Neural cell (in vitro differentiated cells): ENCODE measurements around the gene CHP2. TPM values are rescaled to one million over a fixed set of nuclear protein-coding genes. Genes with fewer than 3 reads are reported as not detected.

Experiments used
- H2AFZ ChIP-seq: fragments of 200-600, 300-800 bp; sonication (generic), shearing (Covaris generic); 2 replicates; pipeline ENCODE4 v1.6.0; 2014; ENCODE audit warnings: low read depth, mild to moderate bottlenecking, antibody characterized with exemption, low read length, moderate library complexity
- H3F3A ChIP-seq: fragments of 200-600 bp; shearing (Covaris generic); 2 replicates; pipeline ENCODE4 v1.6.1; 2016; ENCODE audit warnings: mild to moderate bottlenecking, moderate library complexity, mixed read lengths, antibody characterized with exemption, low read length; ENCODE audit not compliant: insufficient read depth, poor library complexity, severe bottlenecking
- H3K27ac ChIP-seq: fragments of 200-600, 300-800 bp; sonication (generic), shearing (Covaris generic); 2 replicates; pipeline ENCODE4 v1.5.1; 2014; ENCODE audit warnings: mild to moderate bottlenecking, low read length, moderate library complexity
- H3K27me3 ChIP-seq: fragments of 300-800, 200-600 bp; sonication (generic), shearing (Covaris generic); 2 replicates; pipeline ENCODE4 v1.6.0; 2014; ENCODE audit warnings: mild to moderate bottlenecking, low read depth, low read length, moderate library complexity; ENCODE audit not compliant: insufficient read depth
- H3K36me3 ChIP-seq: fragments of 300-800, 200-600 bp; sonication (generic), shearing (Covaris generic); 2 replicates; pipeline ENCODE4 v1.5.1; 2014; ENCODE audit warnings: mild to moderate bottlenecking, antibody characterized with exemption, low read length, moderate library complexity; ENCODE audit not compliant: insufficient read depth
- H3K4me2 ChIP-seq: fragments of 300-800, 200-600 bp; sonication (generic), shearing (Covaris generic); 2 replicates; pipeline ENCODE4 v1.6.0; 2014; ENCODE audit warnings: mild to moderate bottlenecking, low read length
- H3K4me3 ChIP-seq: fragments of 300-800, 200-600 bp; sonication (generic), shearing (Covaris generic); 2 replicates; pipeline ENCODE4 v1.5.1; 2014; ENCODE audit warnings: mild to moderate bottlenecking, low read length, moderate library complexity
- H3K79me2 ChIP-seq: fragments of 200-600 bp; shearing (Covaris generic); replicated peaks from 2 replicates; pipeline ENCODE4 v1.6.0; 2014; ENCODE audit warnings: mild to moderate bottlenecking, low read length, moderate library complexity; ENCODE audit not compliant: insufficient read depth
- H3K9ac ChIP-seq: fragments of 300-800, 200-600 bp; sonication (generic), shearing (Covaris generic); 2 replicates; pipeline ENCODE4 v1.6.1; 2016; ENCODE audit warnings: mild to moderate bottlenecking, low read length, mixed read lengths
- H3K9me2 ChIP-seq: fragments of 200-600 bp; shearing (Covaris generic); 2 replicates; pipeline ENCODE4 v1.6.1; 2016; ENCODE audit warnings: mild to moderate bottlenecking, low read length, mixed read lengths; ENCODE audit not compliant: insufficient read depth
- H3K9me3 ChIP-seq: fragments of 200-600, 300-800 bp; sonication (generic), shearing (Covaris generic); 2 replicates; pipeline ENCODE4 v1.6.1; 2016; ENCODE audit warnings: mild to moderate bottlenecking, mixed run types, low read length, moderate library complexity, mixed read lengths
- H4K20me1 ChIP-seq: fragments of 200-600 bp; shearing (Covaris generic); 2 replicates; pipeline ENCODE4 v1.6.1; 2016; ENCODE audit warnings: mild to moderate bottlenecking, mixed run types; ENCODE audit not compliant: insufficient read depth
- CTCF ChIP-seq: fragments of 450-650 bp; IDR thresholded peaks from 2 replicates; pipeline ENCODE4 v1.5.1; 2014; ENCODE audit warnings: antibody characterized with exemption, mild to moderate bottlenecking, moderate library complexity; ENCODE audit not compliant: poor library complexity, severe bottlenecking
- EP300 ChIP-seq: fragments of 450-650 bp; conservative IDR thresholded peaks from 2 replicates; pipeline ENCODE4 v1.6.1; 2014; ENCODE audit warnings: antibody characterized with exemption, mild to moderate bottlenecking, moderate library complexity; ENCODE audit not compliant: poor library complexity, severe bottlenecking
- EZH2 ChIP-seq: fragments of 200-600, 300-800 bp; shearing (Covaris generic), sonication (generic); IDR thresholded peaks from 2 replicates; pipeline ENCODE4 v1.6.1; 2014; ENCODE audit warnings: antibody characterized with exemption, low read length, borderline replicate concordance, mild to moderate bottlenecking; ENCODE audit not compliant: insufficient read depth, poor library complexity, severe bottlenecking
- MXI1 ChIP-seq: fragments of 450-650 bp; conservative IDR thresholded peaks from 2 replicates; pipeline ENCODE4 v1.6.1; 2014; ENCODE audit warnings: antibody characterized with exemption, mild to moderate bottlenecking; ENCODE audit not compliant: poor library complexity, severe bottlenecking
- POLR2AphosphoS5 ChIP-seq: IDR thresholded peaks from 2 replicates; pipeline ENCODE4 v1.6.1; 2012
- RAD21 ChIP-seq: fragments of 450-650 bp; conservative IDR thresholded peaks from 2 replicates; pipeline ENCODE4 v1.6.1; 2014; ENCODE audit warnings: antibody characterized with exemption, mild to moderate bottlenecking, moderate library complexity
- SMC3 ChIP-seq: fragments of 450-650 bp; conservative IDR thresholded peaks from 2 replicates; pipeline ENCODE4 v1.6.1; 2014; ENCODE audit warnings: antibody characterized with exemption, mild to moderate bottlenecking, moderate library complexity; ENCODE audit not compliant: poor library complexity
- TAF1 ChIP-seq: IDR thresholded peaks from 2 replicates; pipeline ENCODE4 v1.6.1; 2012; ENCODE audit warnings: low read depth
- polyA plus RNA-seq: library from polyadenylated mRNA; depleted of rRNA; stranded (reverse); fragments of >200 nt; gene quantifications from 2 replicates; pipeline ENCODE4 v1.2.3, GENCODE V29; 2014
- TF ChIP-seq, protein P1 (sequence below): IDR thresholded peaks from 2 replicates; pipeline ENCODE4 v1.6.1; 2012; ENCODE audit warnings: borderline replicate concordance

Gene CHP2
- polyA plus RNA-seq, 1 donor from 2014 or later: not detected

DNA sequence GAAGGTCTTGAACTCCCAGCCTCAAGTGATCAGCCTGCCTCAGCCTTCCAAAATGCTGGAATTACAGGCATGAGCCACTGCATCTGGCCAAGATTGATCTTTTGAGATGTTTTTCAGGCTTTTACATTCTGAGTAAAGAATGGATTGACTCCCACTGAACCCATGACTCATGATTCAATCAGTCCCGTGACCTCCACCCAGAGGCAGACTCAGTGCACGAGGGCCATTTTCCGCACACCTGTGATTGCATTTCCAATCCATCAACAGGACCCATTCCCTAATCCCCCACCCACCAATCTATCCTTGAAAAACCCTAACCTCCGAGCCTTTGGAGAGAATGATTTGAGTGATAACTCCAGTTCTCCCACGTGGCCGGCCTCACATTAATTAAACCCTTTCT lies 40.6 kb downstream of the CHP2 start:
- Histone ChIP-seq H3K4me2 (no peak overlapping the region), H3K9ac (no peak overlapping the region), H3K9me3 (no peaks in the 10 kb centered on the region), H4K20me1 (no peaks in the 10 kb centered on the region), H3F3A (no peaks in the 10 kb centered on the region), H2AFZ (no peak overlapping the region), H3K4me3 (no peak overlapping the region), H3K9me2 (no peaks in the 10 kb centered on the region), H3K27ac (no peak overlapping the region), H3K36me3 (no peaks in the 10 kb centered on the region), H3K79me2 (no peaks in the 10 kb centered on the region), H3K27me3 (no peaks in the 10 kb centered on the region)
- TF ChIP-seq RAD21: no peak
- no peak for TF ChIP-seq CTCF
- TF ChIP-seq EZH2: no peak
- TF ChIP-seq, protein P1, sequence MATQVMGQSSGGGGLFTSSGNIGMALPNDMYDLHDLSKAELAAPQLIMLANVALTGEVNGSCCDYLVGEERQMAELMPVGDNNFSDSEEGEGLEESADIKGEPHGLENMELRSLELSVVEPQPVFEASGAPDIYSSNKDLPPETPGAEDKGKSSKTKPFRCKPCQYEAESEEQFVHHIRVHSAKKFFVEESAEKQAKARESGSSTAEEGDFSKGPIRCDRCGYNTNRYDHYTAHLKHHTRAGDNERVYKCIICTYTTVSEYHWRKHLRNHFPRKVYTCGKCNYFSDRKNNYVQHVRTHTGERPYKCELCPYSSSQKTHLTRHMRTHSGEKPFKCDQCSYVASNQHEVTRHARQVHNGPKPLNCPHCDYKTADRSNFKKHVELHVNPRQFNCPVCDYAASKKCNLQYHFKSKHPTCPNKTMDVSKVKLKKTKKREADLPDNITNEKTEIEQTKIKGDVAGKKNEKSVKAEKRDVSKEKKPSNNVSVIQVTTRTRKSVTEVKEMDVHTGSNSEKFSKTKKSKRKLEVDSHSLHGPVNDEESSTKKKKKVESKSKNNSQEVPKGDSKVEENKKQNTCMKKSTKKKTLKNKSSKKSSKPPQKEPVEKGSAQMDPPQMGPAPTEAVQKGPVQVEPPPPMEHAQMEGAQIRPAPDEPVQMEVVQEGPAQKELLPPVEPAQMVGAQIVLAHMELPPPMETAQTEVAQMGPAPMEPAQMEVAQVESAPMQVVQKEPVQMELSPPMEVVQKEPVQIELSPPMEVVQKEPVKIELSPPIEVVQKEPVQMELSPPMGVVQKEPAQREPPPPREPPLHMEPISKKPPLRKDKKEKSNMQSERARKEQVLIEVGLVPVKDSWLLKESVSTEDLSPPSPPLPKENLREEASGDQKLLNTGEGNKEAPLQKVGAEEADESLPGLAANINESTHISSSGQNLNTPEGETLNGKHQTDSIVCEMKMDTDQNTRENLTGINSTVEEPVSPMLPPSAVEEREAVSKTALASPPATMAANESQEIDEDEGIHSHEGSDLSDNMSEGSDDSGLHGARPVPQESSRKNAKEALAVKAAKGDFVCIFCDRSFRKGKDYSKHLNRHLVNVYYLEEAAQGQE: no peak
- TF ChIP-seq TAF1: no peak
- TF ChIP-seq POLR2AphosphoS5: no peak
- TF ChIP-seq SMC3: no peak
- no peak for TF ChIP-seq EP300
- TF ChIP-seq MXI1: no peak

- H3K4me2 ChIP-seq: no peak overlapping the region
- H3K36me3 ChIP-seq: no peaks in the 10 kb centered on the region
- no peaks in the 10 kb centered on the region for H3K79me2 ChIP-seq
- H4K20me1 ChIP-seq: no peaks in the 10 kb centered on the region
- H3K9me3 ChIP-seq: no peaks in the 10 kb centered on the region
- no peaks in the 10 kb centered on the region for H3F3A ChIP-seq
- H3K9ac ChIP-seq: no peak overlapping the region
- TF ChIP-seq SMC3 (no peak), EZH2 (no peak), CTCF (no peak), EP300 (no peak), RAD21 (no peak), TAF1 (no peak), MXI1 (no peak), POLR2AphosphoS5 (no peak)
- TF ChIP-seq, protein P1: no peak
- H3K27me3 ChIP-seq: no peaks in the 10 kb centered on the region
- H3K9me2 ChIP-seq: no peaks in the 10 kb centered on the region
- H2AFZ ChIP-seq: no peak overlapping the region
- no peak overlapping the region for H3K4me3 ChIP-seq
- no peak overlapping the region for H3K27ac ChIP-seq
Measured at GRCh38 chr16:23796941-23797340, 42.1 kb downstream of the CHP2 start.
